ENCODE data around the gene CREG2. TPM values are rescaled to one million over a fixed set of nuclear protein-coding genes. Genes with fewer than 3 reads are reported as not detected.

The CREG2 gene
- total RNA-seq, 2 experiments from 2014 or later, result not detected

GRCh38 chr2:101403745-101404144 lies 16.4 kb upstream of the CREG2 start:
- Mint-ChIP-seq H3K36me3 (no peaks in the 10 kb centered on the region), H3K4me3 (no peak overlapping the region), H3K9me3 (no peaks in the 10 kb centered on the region), H3K27ac (no peak overlapping the region), H3K4me1 (ENCODE audit: low read depth) (no peaks in the 10 kb centered on the region), H3K27me3 (peaks cover 8% of the 10 kb centered on the region)
- ChIA-PET POLR2A (no interaction called here), CTCF (interaction anchor here (2.2 kb wide), 1 partner anchor 62 kb away, joined by 7 read pairs; no protein-coding TSS in a partner anchor)
- no peak for DNase-seq
- intact Hi-C loops (cut with micrococcal nuclease), result no loop called here

GRCh38 chr2:101402630-101403029 lies 15.3 kb upstream of the CREG2 start:
- no peak for DNase-seq
- no peak overlapping the region for H3K4me3 Mint-ChIP-seq
- peaks cover 12% of the 10 kb centered on the region for H3K27me3 Mint-ChIP-seq
- H3K4me1 Mint-ChIP-seq (ENCODE audit: low read depth), result peaks cover 3% of the 10 kb centered on the region
- intact Hi-C loops (cut with micrococcal nuclease), result no loop called here
- no peaks in the 10 kb centered on the region for H3K9me3 Mint-ChIP-seq
- H3K27ac Mint-ChIP-seq, result no peak overlapping the region
- no peaks in the 10 kb centered on the region for H3K36me3 Mint-ChIP-seq
- CTCF ChIA-PET, result interaction anchor here (1.1 kb wide), 1 partner anchor 15 kb away, joined by 4 read pairs; no protein-coding TSS in a partner anchor
- POLR2A ChIA-PET, result interaction anchor here (1.0 kb wide), 1 partner anchor 128 kb away, joined by 3 read pairs; no protein-coding TSS in a partner anchor

- H3K27ac Mint-ChIP-seq, result no peak overlapping the region
- no peak overlapping the region for H3K4me3 Mint-ChIP-seq
- POLR2A ChIA-PET, result no interaction called here
- intact Hi-C loops (cut with micrococcal nuclease), result no loop called here
- H3K9me3 Mint-ChIP-seq, result no peaks in the 10 kb centered on the region
- H3K4me1 Mint-ChIP-seq (ENCODE audit: low read depth), result peaks cover 3% of the 10 kb centered on the region
- CTCF ChIA-PET, result interaction anchor here (1.1 kb wide), 1 partner anchor 14 kb away, joined by 4 read pairs; no protein-coding TSS in a partner anchor
- no peak for DNase-seq
- H3K27me3 Mint-ChIP-seq, result peaks cover 14% of the 10 kb centered on the region
- no peaks in the 10 kb centered on the region for H3K36me3 Mint-ChIP-seq
Observed at GRCh38 chr2:101401906-101402305, 14.6 kb upstream of the CREG2 start.

GRCh38 chr2:101401326-101401665 lies 14.0 kb upstream of the CREG2 start:
- ChIA-PET POLR2A (no interaction called here), CTCF (interaction anchor here (1.1 kb wide), 1 partner anchor 59 kb away, joined by 4 read pairs; no protein-coding TSS in a partner anchor)
- no peak overlapping the region for H3K27ac Mint-ChIP-seq
- H3K27me3 Mint-ChIP-seq, result peaks cover 15% of the 10 kb centered on the region
- intact Hi-C loops (cut with micrococcal nuclease), result no loop called here
- H3K4me3 Mint-ChIP-seq, result no peak overlapping the region
- no peak for DNase-seq
- peaks cover 4% of the 10 kb centered on the region for H3K4me1 Mint-ChIP-seq (ENCODE audit: low read depth)
- no peaks in the 10 kb centered on the region for H3K9me3 Mint-ChIP-seq
- H3K36me3 Mint-ChIP-seq, result no peaks in the 10 kb centered on the region

- Mint-ChIP-seq H3K27me3 (peaks cover 16% of the 10 kb centered on the region), H3K4me1 (ENCODE audit: low read depth) (peaks cover 9% of the 10 kb centered on the region), H3K27ac (no peak overlapping the region), H3K4me3 (no peak overlapping the region), H3K9me3 (no peaks in the 10 kb centered on the region), H3K36me3 (no peaks in the 10 kb centered on the region)
- no peak for DNase-seq
- ChIA-PET POLR2A (no interaction called here), CTCF (interaction anchor here (1.0 to 1.1 kb wide), 2 partner anchors 13 to 59 kb away, joined by 3 to 4 read pairs; partner anchors contain the start of gene CREG2)
- intact Hi-C loops (cut with micrococcal nuclease), result no loop called here
Observed at GRCh38 chr2:101400506-101401325, 13.4 kb upstream of the CREG2 start.

GRCh38 chr2:101400048-101400447 lies 12.7 kb upstream of the CREG2 start:
- ChIA-PET CTCF (interaction anchor here (1.0 kb wide), 2 partner anchors 12 to 19 kb away, joined by 3 read pairs; partner anchors contain the start of gene CREG2), POLR2A (no interaction called here)
- H3K4me1 Mint-ChIP-seq (ENCODE audit: low read depth), result peaks cover 10% of the 10 kb centered on the region
- H3K36me3 Mint-ChIP-seq, result no peaks in the 10 kb centered on the region
- H3K27ac Mint-ChIP-seq, result no peak overlapping the region
- H3K4me3 Mint-ChIP-seq, result no peak overlapping the region
- no peaks in the 10 kb centered on the region for H3K9me3 Mint-ChIP-seq
- peaks cover 16% of the 10 kb centered on the region for H3K27me3 Mint-ChIP-seq
- no peak for DNase-seq
- intact Hi-C loops (cut with micrococcal nuclease), result no loop called here

- H3K4me3 Mint-ChIP-seq, result no peak overlapping the region
- peaks cover 16% of the 10 kb centered on the region for H3K27me3 Mint-ChIP-seq
- no peaks in the 10 kb centered on the region for H3K9me3 Mint-ChIP-seq
- H3K36me3 Mint-ChIP-seq, result no peaks in the 10 kb centered on the region
- no peak overlapping the region for H3K27ac Mint-ChIP-seq
- POLR2A ChIA-PET, result no interaction called here
- DNase-seq, result no peak
- CTCF ChIA-PET, result interaction anchor here (1.0 to 1.9 kb wide), 4 partner anchors 12 to 57 kb away, joined by 3 to 7 read pairs (median 6); partner anchors contain the start of gene CREG2
- intact Hi-C loops (cut with micrococcal nuclease), result no loop called here
- H3K4me1 Mint-ChIP-seq (ENCODE audit: low read depth), result peaks cover 10% of the 10 kb centered on the region
Observed at GRCh38 chr2:101399021-101399799, 11.9 kb upstream of the CREG2 start.

GRCh38 chr2:101398116-101398821 lies 11.0 kb upstream of the CREG2 start:
- POLR2A ChIA-PET, result no interaction called here

GRCh38 chr2:101396316-101396717 lies 9.0 kb upstream of the CREG2 start:
- ChIA-PET CTCF (interaction anchor here (0.6 kb wide), 1 partner anchor 9 kb away, joined by 4 read pairs; the partner anchor contains the start of gene CREG2), POLR2A (no interaction called here)
- Mint-ChIP-seq H3K4me1 (ENCODE audit: low read depth) (peaks cover 10% of the 10 kb centered on the region), H3K27ac (no peak overlapping the region), H3K27me3 (peaks cover 12% of the 10 kb centered on the region), H3K36me3 (no peaks in the 10 kb centered on the region), H3K4me3 (no peak overlapping the region), H3K9me3 (no peaks in the 10 kb centered on the region)
- no peak for DNase-seq
- intact Hi-C loops (cut with micrococcal nuclease), result no loop called here

More at GRCh38 chr2:101398116-101398821, 11.0 kb upstream of the CREG2 start:
- CTCF ChIA-PET, result interaction anchor here (0.9 to 1.9 kb wide), 3 partner anchors 11 to 56 kb away, joined by 4 to 7 read pairs (median 6); partner anchors contain the start of gene CREG2
- Mint-ChIP-seq H3K4me1 (ENCODE audit: low read depth) (peaks cover 10% of the 10 kb centered on the region), H3K27ac (no peak overlapping the region), H3K4me3 (no peak overlapping the region), H3K36me3 (no peaks in the 10 kb centered on the region), H3K27me3 (peaks cover 16% of the 10 kb centered on the region), H3K9me3 (no peaks in the 10 kb centered on the region)
- DNase-seq, result no peak
- intact Hi-C loops (cut with micrococcal nuclease), result no loop called here

GRCh38 chr2:101395545-101396315 lies 8.4 kb upstream of the CREG2 start:
- Mint-ChIP-seq H3K27me3 (peaks cover 12% of the 10 kb centered on the region), H3K36me3 (no peaks in the 10 kb centered on the region), H3K4me1 (ENCODE audit: low read depth) (peaks cover 10% of the 10 kb centered on the region), H3K27ac (no peak overlapping the region), H3K4me3 (no peak overlapping the region), H3K9me3 (no peaks in the 10 kb centered on the region)
- peak; percentile 16 for DNase-seq
- ChIA-PET CTCF (interaction anchor here (0.5 to 0.8 kb wide), 3 partner anchors 9 to 495 kb away, joined by 4 read pairs; partner anchors contain the start of gene CREG2), POLR2A (no interaction called here)
- intact Hi-C loops (cut with micrococcal nuclease), result no loop called here

GRCh38 chr2:101388232-101388631 lies 929 bp upstream of the CREG2 start:
- Mint-ChIP-seq H3K36me3 (no peaks in the 10 kb centered on the region), H3K9me3 (no peaks in the 10 kb centered on the region), H3K4me1 (ENCODE audit: low read depth) (peaks cover 11% of the 10 kb centered on the region), H3K4me3 (no peak overlapping the region), H3K27ac (no peak overlapping the region), H3K27me3 (peaks cover 29% of the 10 kb centered on the region)
- ChIA-PET POLR2A (no interaction called here), CTCF (interaction anchor here (0.6 to 5.7 kb wide), 14 partner anchors 10 to 779 kb away, joined by 3 to 58 read pairs (median 5); no protein-coding TSS in a partner anchor)
- DNase-seq, result no peak
- intact Hi-C loops (cut with micrococcal nuclease), result loop anchor here (10.0 kb wide), 1 partner anchor 143 kb away; no protein-coding TSS in a partner anchor

All from activated CD4-positive, alpha-beta memory T cell treated with anti-CD3 and anti-CD28 coated beads for 36 hours (primary cell).